HG02759 (cell line): ENCODE measurements around the gene NET1.

Source experiments
- ATAC-seq: cut with Tn5 transposase; IDR thresholded peaks from one replicate; pipeline ENCODE4 v1.9.1; 2021; ENCODE audit warnings: mild to moderate bottlenecking, moderate library complexity; ENCODE audit not compliant: unreplicated experiment

Gene NET1

DNA sequence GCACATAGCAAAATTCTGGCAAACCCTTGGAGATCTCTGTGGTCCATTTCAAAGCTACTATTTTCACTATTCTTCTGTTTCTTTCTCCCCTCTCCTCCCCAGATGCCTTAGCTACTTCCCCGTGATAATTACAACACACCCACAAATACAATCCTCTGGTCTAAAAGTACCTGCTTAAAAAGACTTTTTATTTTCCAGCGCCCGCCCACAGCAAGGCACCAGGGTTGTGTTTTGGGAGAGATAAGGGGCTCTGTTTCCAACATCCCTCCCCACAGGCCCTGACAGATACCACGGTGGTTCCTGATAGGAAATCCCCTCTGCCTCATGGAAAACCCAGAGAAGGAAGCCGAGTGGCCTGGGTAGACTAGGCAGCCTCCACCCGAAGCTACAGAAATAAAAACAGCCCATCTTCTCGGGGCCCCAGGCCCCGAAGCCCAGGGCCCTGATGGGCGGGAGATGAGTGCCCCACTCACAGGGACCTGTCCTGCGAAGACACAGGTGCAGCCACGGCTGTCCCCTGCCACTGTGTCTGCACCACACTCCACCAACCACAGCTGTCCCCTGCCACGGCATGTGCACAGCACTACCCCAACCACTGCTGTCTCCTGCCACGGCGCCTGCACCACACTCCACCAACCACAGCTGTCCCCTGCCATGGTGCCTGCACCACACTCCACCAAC is 67.3 kb downstream of the NET1 start:
- no peak for ATAC-seq

DNA sequence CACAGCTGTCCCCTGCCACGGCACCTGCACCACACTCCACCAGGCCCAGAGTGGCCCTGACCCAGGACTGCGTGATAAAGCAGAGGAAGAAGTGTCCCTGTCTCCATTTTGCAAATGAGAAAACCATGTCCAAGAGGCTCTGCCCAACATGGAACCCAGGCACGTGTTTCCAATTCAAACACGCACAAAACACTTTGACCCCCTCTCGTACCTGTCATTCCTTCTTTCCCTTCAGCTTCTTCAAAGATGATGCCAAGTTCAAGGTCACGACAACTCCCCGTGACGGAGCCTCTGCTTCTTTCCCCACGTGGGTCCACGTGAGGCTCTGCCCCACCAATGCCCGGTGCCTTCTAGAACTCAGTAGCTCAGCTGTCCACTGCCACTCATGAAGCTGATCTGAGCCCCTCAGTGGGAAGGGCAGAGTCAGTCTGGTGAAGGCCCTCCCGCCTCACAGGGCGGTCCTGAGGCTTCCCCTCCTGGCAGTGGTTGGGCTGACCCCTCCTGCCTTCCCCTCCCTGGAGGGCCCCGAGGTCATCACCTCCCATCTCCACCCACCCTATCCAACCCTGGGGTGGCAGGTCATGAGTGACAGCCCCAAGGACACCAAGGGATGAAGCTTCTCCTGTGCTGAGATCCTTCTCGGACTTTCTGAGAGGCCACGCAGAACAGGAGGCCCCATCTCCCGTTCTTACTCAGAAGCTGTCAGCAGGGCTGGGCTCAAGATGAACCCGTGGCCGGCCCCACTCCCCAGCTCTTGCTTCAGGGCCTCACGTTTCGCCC is 68.0 kb downstream of the NET1 start:
- no peak for ATAC-seq

DNA sequence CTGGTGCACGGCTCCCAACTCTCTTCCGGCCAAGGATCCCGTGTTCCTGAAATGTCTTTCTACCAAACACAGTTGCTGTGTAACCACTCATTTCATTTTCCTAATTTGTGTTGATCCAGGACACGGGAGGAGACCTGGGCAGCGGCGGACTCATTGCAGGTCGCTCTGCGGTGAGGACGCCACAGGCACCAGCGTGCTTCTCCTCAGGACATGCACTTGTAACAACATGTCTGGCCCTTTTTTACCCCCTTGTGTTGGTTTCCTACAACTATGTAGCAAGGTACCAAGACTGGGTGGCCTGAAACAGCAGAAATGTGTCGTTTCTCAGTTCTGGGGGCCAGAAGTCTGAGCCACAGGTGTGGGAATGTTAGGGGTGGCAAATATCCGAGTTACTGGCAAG is 68.8 kb downstream of the NET1 start:
- ATAC-seq: no peak

DNA sequence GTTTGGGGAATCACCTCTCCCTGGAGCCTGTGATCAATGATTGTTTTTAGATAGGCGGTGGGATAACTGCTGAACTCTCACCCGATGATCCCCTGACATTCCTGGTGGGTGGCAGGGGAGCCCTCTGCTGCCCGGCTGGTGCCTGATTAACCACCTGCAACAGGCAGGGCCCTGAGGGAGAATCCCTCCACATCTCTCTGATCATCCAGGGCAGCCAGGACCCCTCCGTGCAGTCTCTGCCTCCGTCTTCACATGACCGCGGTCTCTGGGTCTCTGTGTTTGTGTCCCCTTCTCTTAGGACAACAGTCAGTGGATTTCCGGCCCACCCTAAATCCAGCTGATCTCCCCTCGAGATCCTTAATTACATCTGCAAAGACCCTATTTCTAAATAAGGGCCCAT is 69.7 kb downstream of the NET1 start:
- ATAC-seq: no peak

DNA sequence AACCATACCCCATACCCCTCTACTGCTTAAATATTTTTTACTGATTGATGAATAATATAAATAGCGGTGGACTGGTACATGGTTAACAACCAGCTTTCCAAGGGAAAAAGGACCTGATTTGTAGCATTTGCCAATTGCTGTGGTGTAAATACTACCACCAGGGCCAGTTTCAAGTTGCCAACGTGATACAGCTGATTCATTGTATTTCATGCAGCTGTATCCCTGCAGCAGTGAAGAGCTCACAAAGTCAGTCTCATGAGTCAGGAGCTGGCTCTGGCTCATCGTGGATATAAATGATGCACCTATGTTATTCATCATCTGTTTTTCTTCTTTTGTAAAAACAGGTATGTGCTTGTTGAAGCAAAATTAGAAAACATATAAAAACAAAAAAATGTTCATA is 71.8 kb downstream of the NET1 start:
- no peak for ATAC-seq

DNA sequence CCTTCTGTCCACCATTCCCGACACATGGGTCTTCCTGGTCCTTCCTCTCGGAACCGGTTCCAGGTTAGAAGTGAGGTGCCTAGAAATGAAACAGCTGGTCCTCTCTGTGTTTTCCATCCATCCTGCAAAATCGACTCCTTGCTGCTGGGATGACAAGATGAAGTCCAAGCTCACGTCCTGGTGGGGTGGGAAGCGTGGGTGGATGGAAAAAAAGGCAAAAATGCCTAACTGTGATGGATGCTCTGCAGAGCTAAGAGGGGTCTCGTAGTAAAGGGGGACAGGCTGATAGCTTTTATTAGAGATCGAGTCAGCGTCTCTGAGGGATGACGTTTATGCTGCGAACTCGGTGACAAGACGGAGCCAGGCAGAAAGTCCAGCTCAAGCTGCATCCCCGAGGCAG is 72.9 kb downstream of the NET1 start:
- ATAC-seq: no peak

DNA sequence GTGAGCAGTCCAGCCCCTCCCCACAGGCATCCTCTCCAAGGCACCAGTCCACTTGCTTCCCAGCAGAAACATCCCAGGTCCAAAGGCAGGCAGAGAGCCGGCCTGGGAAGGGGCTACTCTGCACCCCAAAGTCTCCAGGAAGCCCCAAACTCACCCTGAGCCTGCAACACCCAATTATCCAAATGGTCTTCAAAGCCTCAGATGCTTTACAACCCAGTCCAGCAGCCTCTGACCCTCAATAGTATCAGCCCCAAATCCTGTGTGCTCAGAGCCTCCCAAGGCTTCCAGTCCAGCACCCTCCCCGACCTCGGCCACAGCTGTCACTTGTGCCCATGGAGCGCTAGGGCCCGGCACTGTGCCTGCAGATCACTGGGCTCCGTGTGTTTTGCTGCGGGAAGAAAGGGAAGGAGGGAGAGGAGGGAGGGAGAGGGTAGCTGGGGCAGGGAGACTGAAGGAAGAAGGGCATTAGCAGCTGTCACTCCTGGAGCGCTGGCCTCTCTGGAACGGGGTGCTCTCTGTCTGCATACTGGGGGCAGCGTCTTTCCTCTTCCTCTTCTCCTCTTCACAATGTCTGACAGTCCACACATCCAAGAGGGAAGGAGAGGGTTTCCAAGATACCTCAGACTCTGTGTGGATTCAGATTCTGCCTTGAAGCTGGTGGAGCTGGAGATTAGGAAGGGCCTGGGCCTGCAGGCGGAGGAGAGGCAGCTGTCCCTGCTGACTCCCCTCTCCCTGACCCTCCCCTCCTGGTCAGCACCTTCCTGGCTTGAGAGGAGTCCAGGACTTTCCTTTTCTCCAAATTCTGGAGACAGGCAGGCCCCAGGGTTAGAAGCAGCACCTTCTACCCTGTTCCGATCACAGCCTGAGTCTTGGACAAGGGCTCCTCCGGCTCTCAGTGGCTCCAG is 73.8 kb downstream of the NET1 start:
- no peak for ATAC-seq

DNA sequence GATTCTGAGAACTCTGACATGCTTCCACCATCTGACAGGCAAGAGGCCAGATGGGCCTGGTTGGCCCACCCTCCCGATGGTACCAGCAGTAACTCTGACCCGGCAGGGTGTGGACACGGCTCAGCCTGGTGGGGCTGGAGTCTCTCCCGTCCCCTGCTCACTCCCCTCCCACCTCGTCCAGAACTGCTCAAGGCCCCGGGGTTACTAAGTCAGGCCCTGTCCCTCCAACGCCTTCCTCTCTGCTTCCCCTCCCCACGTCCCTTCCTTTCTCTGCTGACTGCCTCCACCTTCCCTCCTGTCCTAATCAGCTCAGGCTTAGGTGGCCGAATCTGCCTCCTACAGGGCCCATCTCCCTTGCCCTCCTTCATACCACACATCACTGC is 74.5 kb downstream of the NET1 start:
- no peak for ATAC-seq

DNA sequence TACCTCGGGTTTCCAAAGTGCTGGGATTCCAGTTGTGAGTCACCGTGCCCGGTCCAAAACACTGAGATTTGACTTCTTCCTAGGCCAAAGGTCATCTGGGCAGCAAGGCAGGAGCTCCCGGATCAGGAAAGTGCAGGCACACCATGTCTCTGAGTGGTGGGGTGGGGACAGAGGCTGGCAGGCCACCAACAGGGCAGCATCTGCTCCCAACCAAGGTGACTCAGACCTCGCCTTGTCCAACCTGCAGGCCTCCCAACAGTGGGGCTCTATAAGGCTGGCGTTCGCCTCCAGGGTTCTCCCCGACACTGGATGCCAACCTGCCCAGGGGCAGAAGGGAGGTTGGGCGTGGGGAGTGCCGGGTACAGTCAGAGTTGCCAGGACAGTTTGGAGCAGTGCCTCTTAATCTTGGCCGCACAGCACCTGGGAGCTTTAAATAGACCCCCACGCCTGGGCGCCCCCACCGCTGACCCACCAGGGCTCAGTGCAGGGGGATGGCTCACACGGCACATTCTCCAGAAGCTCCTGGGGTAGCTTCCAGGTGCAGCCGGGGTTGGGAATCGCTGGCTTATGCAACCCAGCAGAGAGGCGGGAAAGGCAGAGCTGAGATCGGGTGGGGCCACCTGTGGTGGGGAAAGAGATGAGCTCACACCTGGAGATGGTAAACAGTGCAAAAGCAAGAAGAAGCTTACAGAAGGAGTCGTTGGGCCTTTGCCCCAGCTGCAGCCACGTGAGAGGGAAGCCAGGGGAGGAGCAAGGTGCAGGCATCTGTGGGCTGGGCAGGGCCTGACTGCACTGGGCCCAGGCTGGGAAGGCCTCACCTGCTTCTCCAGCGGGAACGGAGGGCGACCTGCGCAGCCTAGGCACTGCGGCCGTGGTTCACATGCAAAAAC is 76.2 kb downstream of the NET1 start:
- no peak for ATAC-seq

DNA sequence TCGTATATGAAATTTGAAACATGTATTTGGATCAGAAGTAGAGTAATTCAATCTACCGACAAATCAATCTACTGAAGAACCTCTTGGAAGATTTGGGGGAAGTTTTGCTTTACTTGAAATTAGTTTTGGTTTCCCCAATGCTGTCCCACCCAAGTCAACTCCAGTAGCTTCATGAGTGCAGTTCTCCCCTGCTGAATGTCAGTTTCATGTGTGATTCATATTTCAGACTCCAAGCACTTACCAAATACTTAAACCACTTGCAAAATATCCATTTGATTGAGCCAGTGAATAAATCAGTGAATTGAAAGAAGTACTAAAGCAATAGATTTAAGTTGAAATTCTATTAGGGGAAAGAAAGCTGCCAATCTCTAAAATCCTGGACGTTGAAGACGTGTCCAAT is 77.7 kb downstream of the NET1 start:
- no peak for ATAC-seq

DNA sequence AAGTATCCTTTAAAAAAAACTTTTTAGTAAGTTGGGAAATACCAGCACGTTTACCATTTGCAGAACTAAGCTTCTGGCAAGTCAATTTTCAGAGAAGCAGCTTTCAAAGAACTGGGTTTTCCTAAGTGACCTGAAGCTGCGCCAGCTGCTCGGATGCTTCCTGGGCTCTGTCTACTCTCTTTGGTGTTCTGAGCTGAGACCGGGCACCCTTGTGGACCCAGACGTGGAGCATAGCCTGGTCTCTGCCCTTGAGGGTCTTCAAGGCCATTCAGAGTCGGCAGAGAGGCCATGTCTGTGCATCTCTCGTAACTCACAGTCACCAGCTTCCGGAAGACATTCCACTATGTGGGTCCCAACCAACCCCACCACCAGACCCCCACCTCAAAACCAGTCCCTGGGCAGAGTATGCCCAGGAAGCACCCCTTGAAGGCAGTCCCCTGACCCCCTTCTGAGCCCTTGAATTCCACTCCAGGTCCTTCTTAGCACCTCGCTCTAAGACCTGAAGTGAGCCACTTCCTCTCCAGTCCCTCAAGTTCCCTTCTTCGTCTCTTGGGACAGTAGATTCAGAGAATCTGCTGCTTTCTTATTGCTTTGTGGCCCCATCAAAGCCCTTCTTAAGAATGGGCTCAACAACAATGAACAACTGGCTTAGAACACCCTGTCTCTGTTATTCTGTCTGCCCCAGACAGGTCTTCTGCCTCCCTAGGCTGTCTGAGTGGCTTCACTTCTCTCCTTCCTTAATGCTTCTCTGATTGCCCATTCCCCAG is 78.5 kb downstream of the NET1 start:
- no peak for ATAC-seq

DNA sequence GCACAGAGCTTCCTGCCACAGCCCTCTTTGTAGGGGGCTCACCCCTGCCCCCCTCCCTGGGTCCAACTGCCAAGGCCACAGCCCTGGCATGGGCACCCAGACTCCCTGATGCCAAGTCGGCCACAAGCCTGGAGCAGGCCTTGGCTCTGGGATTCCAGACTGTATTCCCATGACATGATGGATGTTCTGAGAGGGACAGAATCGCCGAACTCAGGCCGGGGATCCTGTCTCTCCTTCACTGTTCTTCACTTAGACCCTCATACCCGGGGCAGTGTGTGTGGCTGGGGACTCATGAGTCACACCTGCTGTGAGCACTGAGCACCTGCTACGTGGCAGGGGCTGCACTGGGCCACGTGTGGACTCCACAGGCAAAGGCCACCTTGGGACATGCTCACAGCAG is 79.1 kb downstream of the NET1 start:
- no peak for ATAC-seq

DNA sequence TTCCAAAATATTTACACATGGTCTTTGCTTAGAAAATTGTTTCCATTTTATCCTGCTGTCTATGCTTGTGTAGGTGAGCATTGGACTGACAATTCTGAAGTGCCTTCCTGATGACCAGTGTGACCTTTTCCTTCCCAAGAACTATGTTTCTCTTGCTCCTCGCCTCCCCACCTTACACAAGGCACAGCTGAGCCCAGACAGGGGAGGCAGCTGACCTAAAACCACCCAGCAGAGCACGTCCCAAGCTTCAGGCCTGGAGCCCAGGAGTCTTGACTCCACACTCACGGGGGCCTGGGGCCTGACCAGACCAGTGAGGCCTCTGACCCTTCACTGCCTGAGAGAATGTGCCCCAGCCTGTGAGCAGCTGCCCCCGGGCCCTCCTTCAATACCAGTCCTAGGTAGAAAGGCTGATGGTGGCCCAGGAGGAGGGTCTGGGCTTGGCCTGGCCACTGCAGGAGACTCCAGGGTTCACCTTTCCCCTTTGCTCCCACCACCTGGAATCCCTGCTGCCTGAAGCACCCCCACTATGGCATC is 80.0 kb downstream of the NET1 start:
- ATAC-seq: no peak

DNA sequence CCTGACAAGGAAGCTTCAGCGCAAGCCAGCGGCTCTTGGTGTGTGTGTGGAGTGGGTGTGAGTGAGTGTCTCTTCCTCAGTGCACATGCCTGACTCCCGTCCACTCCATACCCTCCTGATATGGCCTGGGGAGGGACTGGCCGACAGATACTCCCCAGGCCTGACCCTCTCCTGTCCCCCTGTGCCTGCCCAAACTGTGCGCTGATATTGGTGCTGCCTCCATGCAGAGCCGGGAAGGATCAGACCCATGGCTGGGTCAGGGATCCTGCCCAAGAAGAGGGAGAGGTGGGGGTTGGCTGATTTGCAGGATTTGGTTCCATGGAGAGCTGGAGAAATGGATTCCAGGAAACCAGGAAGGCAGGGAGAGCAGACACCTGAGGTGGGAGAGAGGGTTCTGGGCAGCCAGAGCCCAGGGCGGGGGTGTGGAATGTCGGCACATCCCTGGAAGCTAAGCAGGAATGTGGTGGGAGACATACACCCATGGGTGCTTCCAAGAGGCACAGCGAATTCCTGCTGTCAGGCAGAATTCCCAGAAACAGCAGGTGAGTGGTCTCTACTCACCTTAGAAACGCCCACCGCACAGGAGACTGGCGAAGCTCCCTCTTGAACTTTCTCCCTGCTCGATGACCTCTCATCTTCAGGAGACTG is 80.7 kb downstream of the NET1 start:
- no peak for ATAC-seq

DNA sequence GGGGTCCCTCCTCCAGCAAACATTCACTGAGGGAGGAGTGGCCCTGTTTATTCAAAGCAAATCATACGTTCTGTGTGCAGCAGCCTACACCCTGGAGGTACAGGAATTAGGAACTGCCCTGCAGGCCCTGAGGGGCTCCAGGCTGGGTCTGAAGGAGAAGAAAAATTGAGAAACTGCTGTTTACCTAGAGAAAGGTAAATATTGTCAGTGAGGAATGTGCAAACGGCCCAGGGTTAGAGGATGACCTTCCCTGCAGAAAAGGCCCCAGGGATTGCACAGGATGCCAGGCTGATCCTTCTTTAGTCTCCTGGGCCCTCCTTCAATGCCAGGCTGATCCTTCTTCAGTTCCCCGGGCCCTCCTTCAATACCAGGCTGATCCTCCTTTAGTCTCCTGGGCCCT is 81.3 kb downstream of the NET1 start:
- no peak for ATAC-seq

DNA sequence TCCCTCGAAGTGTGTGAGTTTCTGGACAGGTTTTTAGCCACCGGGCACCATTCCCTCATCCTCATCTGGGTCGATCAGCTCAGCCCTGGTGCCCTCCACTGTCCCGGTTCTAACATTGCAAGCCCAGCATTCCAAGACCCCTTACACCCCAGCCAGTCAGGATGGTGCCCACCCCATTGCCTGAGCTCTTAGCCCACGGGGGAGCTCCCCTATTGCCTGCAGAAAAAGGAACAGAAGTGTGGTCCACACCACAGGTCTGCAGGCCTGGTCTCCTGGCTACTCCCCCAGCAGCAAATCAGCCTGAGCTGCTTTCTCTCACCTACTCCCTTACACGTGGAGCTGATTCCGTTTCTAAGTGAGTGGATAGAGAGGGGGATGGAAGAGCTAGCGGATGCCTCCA is 82.3 kb downstream of the NET1 start:
- no peak for ATAC-seq

DNA sequence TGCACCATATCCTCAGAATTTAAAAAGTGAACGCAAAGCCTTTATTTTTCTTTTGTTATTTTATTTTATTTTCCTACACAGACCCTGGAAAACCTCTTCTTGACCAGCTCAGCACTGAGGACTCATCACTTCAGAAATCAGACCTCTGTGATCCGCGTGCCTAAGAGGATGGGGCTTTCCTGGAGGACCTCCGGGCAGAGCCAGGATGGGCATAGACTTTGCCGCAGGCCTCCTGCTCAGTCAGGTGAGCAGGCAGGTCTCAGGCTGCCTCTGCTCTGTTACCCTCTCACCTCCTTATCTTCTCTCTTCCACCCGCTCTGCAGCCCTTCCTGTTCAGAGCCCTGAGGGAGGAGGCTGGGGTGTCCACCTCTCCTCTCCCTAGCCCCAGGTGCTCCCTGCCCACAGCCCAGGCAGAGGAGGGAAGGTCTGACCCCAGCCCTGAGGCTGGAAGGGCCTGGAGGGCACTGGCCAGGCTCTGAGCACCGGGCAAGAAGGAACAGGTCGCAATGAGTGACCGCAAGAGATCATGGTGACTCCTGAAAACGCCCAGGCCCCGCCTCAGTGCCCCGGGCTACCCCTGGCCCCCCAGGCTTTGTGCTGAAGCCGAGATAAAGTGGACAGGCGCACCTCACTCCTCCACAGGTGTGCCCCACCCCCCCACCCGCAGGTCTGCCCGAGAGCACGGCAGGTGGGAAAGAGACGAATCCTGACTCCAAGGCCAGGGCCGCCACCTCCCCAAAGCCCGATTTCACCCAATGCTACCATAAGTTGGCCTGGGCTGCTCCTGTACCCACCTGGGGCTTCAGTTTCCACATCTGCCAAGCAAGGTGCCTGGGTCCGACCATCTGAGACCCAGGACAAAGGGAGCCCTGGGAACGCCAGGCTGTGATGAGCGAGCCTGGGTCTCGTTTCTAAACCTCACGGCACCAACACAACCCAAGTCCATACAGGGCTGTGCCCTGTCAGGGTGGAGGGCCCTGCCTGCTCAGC is 84.2 kb downstream of the NET1 start:
- no peak for ATAC-seq

DNA sequence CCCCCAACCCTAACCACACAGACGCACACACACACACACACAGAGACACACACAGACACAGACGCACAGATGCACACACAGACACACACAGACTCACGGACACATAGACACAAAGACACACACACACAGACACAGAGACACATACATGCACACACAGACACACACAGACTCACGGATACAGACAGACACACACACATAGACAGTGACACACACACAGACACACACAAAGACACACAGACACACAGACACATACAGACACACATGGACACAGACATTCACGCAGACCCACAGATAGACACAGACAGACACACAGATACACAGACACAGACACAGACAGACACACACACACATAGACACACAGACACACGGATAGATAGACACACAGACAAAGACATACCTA is 84.9 kb downstream of the NET1 start:
- no peak for ATAC-seq
